Measurements from ENCODE around the gene ZBED1.
"Not testable (repeated sequence)": the region's sequence is repeated elsewhere in the genome, so short reads cannot be mapped to it uniquely, and the experiment has no call there.

ZBED1 gene

DNA sequence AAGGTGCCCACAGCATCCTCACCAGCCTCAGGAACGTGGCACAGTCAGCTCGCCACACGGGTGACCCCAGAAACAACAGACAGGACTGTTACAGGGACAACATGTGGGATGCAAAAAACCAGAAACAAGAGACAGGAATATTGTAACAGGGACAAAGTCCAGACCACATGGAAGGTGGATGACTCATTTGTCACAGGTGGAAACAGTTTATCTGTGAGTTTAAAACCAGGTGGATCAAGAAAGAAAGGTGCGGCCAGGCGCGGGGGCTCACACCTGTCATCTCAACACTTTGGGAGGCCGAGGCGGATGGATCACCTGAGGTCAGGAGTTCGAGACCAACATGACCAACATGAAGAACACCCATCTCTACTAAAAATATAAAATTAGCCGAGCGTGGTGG, 23.5 kb downstream of the ZBED1 start:
- H3K4me1 ChIP-seq (ENCODE audit: control insufficient read depth, insufficient read depth, low read length); H3K27me3 ChIP-seq (ENCODE audit: control insufficient read depth, insufficient read depth, low read length); H3K9ac ChIP-seq (ENCODE audit: low read length); H3K9me3 ChIP-seq (ENCODE audit: control insufficient read depth, low read length); H3K4me3 ChIP-seq (ENCODE audit: low read length); H3K36me3 ChIP-seq (ENCODE audit: control insufficient read depth, insufficient read depth, low read length): not testable (repeated sequence)

DNA sequence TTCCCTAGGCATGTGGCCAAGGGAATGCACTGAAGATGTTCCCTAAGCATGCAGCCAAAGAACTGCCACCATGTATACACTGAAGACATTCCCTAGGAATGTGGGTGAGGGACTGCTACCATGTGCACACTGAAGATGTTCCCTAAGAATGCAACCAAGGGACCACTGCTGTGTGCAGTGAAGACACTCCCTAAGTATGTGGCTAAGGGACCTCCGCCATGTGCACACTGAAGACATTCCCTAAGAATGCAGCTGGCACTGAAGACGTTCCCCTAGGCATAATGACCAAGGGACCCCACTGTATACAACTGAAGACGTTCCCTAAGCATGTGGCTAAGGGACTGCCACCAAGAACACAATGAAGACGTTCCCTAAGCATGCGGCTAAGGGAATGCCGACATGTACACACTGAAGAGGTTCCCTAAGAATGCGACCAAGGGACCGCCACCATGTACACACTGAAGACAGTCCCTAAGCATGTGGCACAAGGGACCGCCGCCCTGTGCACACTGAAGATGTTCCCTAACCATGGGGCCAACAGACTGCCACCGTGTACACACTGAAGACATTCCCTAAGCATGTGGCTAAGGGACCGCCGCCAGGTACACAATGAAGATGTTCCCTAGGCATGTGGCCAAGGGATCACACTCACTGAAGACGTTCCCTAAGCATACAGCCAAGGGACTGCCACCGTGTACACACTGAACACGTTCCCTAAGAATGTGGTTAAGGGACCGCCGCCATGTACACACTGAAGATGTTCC, 25.6 kb downstream of the ZBED1 start:
- no peaks in the 10 kb centered on the region for H3K36me3 ChIP-seq (ENCODE audit: control insufficient read depth, insufficient read depth, low read length)
- no peaks in the 10 kb centered on the region for H3K27me3 ChIP-seq (ENCODE audit: control insufficient read depth, insufficient read depth, low read length)
- H3K4me3 ChIP-seq (ENCODE audit: low read length), result no peak overlapping the region
- no peaks in the 10 kb centered on the region for H3K9me3 ChIP-seq (ENCODE audit: control insufficient read depth, low read length)
- no peak overlapping the region for H3K9ac ChIP-seq (ENCODE audit: low read length)
- H3K4me1 ChIP-seq (ENCODE audit: control insufficient read depth, insufficient read depth, low read length), result peaks cover 9% of the 10 kb centered on the region

DNA sequence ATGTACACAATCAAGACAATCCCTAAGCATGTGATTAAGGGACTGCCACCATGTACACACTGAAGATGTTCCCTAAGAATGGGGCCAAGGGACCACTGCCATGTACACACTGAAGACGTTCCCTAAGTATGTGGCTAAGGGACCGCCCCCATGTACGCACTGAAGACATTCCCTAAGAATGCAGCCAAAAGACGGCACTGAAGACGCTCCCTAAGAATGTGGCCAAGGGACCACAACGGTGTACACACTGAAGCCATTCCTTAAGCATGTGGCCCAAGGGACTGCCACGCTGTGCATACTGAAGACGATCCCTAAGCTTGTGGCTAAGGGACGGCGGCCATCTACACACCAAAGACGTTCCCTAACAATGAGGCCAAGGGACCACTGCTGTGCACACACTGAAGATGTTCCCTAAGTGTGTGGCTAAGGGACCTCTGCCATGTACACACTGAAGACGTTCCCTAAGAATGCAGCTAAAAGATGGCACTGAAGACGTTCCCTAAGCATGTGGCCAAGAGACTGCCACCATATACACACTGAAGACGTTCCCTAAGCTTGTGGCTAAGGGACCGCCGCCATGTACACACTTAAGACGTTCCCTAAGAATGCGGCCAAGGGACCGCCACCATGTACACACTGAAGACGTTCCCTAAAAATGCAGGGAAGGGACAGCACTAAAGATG, 26.4 kb downstream of the ZBED1 start:
- Histone ChIP-seq H3K4me1 (ENCODE audit: control insufficient read depth, insufficient read depth, low read length) (peaks cover 9% of the 10 kb centered on the region), H3K4me3 (ENCODE audit: low read length) (no peak overlapping the region), H3K36me3 (ENCODE audit: control insufficient read depth, insufficient read depth, low read length) (no peaks in the 10 kb centered on the region), H3K9ac (ENCODE audit: low read length) (no peak overlapping the region), H3K27me3 (ENCODE audit: control insufficient read depth, insufficient read depth, low read length) (no peaks in the 10 kb centered on the region), H3K9me3 (ENCODE audit: control insufficient read depth, low read length) (no peaks in the 10 kb centered on the region)

DNA sequence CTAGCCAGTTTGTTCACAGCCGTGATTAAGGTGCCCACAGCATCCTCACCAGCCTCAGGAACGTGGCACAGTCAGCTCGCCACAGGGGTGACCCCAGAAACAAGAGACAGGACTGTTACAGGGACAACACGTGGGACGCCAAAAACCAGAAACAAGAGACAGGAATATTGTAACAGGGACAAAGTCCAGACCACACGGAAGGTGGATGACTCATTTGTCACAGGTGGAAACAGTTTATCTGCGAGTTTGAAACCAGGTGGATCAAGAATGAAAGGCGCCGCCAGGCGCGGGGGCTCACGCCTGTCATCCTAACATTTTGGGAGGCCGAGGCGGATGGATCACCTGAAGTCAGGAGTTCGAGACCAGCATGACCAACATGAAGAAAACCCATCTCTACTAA, 27.7 kb downstream of the ZBED1 start:
- H3K9me3 ChIP-seq (ENCODE audit: control insufficient read depth, low read length), result not testable (repeated sequence)

DNA sequence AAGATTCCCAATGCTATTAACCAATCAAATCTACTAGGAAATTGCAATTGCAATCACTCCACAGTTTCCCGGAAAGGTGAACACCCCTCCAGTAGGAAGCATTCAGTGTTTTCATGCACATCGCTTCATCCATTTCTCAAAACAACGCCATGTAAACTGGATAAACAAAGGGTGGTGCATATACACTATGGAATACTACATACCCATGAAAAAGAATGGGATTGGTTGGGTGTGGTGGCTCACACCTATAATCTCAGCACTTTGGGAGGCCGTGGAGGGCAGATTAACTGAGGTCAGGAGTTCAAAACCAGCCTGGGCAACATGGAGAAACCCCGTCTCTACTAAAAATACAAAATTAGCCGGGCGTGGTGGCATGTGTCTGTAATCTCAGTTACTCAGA, 29.1 kb downstream of the ZBED1 start:
- H3K27me3 ChIP-seq (ENCODE audit: control insufficient read depth, insufficient read depth, low read length), result no peaks in the 10 kb centered on the region
- no peaks in the 10 kb centered on the region for H3K9me3 ChIP-seq (ENCODE audit: control insufficient read depth, low read length)
- H3K9ac ChIP-seq (ENCODE audit: low read length), result no peak overlapping the region
- peaks cover 6% of the 10 kb centered on the region for H3K4me1 ChIP-seq (ENCODE audit: control insufficient read depth, insufficient read depth, low read length)
- no peak overlapping the region for H3K4me3 ChIP-seq (ENCODE audit: low read length)
- H3K36me3 ChIP-seq (ENCODE audit: control insufficient read depth, insufficient read depth, low read length), result no peaks in the 10 kb centered on the region

More for the DNA sequence above, 27.7 kb downstream of the ZBED1 start:
- not testable (repeated sequence) for H3K4me1 ChIP-seq (ENCODE audit: control insufficient read depth, insufficient read depth, low read length); H3K4me3 ChIP-seq (ENCODE audit: low read length); H3K9ac ChIP-seq (ENCODE audit: low read length); H3K27me3 ChIP-seq (ENCODE audit: control insufficient read depth, insufficient read depth, low read length); H3K36me3 ChIP-seq (ENCODE audit: control insufficient read depth, insufficient read depth, low read length)

DNA sequence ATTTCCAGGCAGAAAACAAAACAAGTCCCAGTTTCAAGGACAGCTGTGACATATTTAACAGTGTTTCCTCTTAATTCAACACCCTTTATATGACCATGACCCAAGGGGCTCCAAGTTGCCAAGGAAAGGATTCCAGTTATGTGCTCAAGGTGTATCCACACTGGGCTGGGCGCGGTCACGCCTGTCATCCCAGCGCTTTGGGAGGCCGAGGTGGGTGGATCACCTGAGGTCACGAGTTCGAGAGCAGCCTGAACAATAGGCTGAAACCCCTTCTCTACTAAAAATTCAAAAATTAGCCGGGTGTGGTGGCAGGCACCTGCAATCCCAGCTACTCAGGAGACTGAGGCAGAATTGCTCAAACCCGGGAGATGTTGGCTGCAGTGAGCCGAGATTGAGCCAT, 29.6 kb downstream of the ZBED1 start:
- not testable (repeated sequence) for H3K4me3 ChIP-seq (ENCODE audit: low read length); H3K9ac ChIP-seq (ENCODE audit: low read length); H3K36me3 ChIP-seq (ENCODE audit: control insufficient read depth, insufficient read depth, low read length); H3K4me1 ChIP-seq (ENCODE audit: control insufficient read depth, insufficient read depth, low read length); H3K9me3 ChIP-seq (ENCODE audit: control insufficient read depth, low read length); H3K27me3 ChIP-seq (ENCODE audit: control insufficient read depth, insufficient read depth, low read length)

DNA sequence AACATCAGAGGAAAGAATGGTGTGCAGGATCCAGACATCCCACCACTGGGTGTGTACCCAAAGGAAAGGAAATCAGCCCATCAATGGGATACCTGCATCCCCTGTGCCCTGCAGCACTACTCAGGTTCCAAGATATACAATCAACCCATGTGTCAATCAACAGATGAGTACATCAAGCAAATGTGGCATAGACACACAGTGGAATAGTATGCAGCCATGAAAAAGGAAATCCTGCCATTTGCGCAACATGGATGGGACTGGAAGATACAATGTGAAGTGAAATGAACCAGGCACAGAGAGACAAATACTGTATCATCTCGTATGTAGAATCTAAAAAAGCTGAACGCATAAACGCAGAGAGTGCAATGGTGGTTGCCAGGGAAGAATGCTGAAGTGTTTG, 30.9 kb downstream of the ZBED1 start:
- H3K4me3 ChIP-seq (ENCODE audit: low read length); H3K36me3 ChIP-seq (ENCODE audit: control insufficient read depth, insufficient read depth, low read length); H3K9me3 ChIP-seq (ENCODE audit: control insufficient read depth, low read length); H3K9ac ChIP-seq (ENCODE audit: low read length); H3K27me3 ChIP-seq (ENCODE audit: control insufficient read depth, insufficient read depth, low read length); H3K4me1 ChIP-seq (ENCODE audit: control insufficient read depth, insufficient read depth, low read length): not testable (repeated sequence)

DNA sequence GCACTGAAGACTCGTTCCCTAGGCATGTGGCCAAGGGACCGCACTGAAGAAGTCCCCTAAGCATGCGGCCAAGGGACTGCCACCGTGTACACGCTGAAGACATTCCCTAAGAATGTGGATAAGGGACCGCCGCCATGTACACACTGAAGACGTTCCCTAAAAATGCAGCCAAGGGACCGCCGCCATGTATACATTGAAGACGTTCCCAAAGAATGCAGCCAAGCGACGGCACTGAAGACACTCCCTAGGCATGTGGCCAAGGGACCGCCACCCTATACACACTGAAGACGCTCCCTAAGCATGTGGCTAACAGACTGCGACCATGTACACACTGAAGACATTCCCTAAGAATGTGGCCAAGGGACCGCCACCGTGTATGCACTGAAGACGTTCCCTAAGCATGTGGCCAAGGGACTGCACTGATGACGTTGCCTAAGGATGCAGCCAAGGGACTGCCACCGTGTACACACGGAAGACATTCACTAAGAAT, 31.5 kb downstream of the ZBED1 start:
- Histone ChIP-seq H3K4me1 (ENCODE audit: control insufficient read depth, insufficient read depth, low read length) (peaks cover 4% of the 10 kb centered on the region), H3K27me3 (ENCODE audit: control insufficient read depth, insufficient read depth, low read length) (no peaks in the 10 kb centered on the region), H3K9me3 (ENCODE audit: control insufficient read depth, low read length) (no peaks in the 10 kb centered on the region), H3K9ac (ENCODE audit: low read length) (no peak overlapping the region), H3K4me3 (ENCODE audit: low read length) (no peak overlapping the region), H3K36me3 (ENCODE audit: control insufficient read depth, insufficient read depth, low read length) (no peaks in the 10 kb centered on the region)

DNA sequence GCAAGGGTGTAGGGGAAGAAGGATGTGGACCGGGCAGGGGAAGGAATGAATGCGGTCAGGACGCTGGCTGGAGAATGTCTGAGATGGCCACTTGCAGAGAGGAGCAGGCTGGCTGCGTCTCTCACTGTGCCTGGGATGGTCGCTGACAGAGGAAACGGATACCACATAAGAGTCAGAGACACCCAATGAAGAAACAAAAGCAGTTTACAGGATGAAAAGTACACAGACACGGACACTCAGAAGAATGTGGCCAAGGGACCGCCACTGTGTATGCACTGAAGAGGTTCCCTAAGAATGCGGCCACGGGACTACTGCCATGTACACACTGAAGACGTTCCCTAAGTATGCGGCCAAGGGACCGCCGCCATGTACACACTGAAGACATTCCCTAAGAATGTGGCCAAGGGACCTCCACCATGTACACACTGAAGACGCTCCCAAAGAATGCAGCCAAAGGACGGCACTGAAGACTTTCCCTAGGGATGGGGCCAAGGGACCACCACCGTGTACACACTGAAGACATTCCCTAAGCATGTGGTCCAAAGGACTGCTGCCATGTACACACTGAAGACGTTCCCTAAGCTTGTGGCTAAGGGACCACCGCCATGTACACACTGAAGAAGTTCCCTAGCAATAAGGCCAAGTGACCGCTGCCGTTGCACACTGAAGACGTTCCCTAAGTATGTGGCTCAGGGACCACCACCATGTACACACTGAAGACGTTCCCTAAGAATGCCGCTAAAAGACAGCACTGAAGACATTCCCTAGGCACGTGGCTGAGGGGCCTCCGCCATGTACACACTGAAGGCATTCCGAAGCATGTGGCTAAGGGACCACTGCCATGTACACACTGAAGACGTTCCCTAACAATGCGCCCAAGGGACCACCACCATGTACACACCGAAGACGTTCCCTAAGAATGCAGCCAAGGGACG, 32.2 kb downstream of the ZBED1 start:
- Histone ChIP-seq H3K36me3 (ENCODE audit: control insufficient read depth, insufficient read depth, low read length) (no peaks in the 10 kb centered on the region), H3K4me3 (ENCODE audit: low read length) (no peak overlapping the region), H3K27me3 (ENCODE audit: control insufficient read depth, insufficient read depth, low read length) (no peaks in the 10 kb centered on the region), H3K9ac (ENCODE audit: low read length) (no peak overlapping the region), H3K4me1 (ENCODE audit: control insufficient read depth, insufficient read depth, low read length) (no peaks in the 10 kb centered on the region), H3K9me3 (ENCODE audit: control insufficient read depth, low read length) (no peaks in the 10 kb centered on the region)

DNA sequence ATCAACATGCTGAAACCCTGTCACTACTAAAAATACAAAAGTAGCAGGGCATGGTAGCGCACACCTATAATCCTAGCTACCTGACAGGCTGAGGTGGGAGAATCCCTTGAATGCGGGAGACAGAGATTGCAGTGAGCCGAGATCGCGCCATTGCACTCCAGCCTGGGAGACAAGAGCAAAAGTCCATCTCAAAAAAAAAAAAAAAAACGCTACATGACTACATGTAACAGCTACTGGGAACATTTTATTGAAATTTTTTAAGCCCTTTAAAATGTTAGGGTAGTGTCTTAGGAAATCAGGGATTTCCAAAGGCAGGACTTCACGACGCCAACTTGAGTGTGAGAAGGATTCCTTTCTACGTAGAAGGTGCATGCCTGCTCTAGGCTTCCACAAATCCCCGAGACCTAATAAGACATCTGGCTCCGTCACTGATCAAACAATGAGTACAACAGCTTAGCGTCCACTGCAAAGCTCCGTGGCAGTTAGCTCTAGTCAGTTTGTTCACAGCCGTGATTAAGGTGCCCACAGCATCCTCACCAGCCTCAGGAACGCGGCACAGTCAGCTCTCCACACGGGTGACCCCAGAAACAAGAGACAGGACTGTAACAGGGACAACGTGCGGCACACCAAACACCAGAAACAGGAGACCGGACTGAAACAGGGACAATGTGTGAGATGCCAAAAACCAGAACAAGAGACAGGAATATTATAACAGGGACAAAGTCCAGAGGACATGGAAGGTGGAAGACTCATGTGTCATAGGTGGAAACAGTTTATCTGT, 33.7 kb downstream of the ZBED1 start:
- Histone ChIP-seq H3K9me3 (ENCODE audit: control insufficient read depth, low read length) (no peaks in the 10 kb centered on the region), H3K4me3 (ENCODE audit: low read length) (no peak overlapping the region), H3K4me1 (ENCODE audit: control insufficient read depth, insufficient read depth, low read length) (no peaks in the 10 kb centered on the region), H3K9ac (ENCODE audit: low read length) (no peak overlapping the region), H3K27me3 (ENCODE audit: control insufficient read depth, insufficient read depth, low read length) (no peaks in the 10 kb centered on the region), H3K36me3 (ENCODE audit: control insufficient read depth, insufficient read depth, low read length) (no peaks in the 10 kb centered on the region)

DNA sequence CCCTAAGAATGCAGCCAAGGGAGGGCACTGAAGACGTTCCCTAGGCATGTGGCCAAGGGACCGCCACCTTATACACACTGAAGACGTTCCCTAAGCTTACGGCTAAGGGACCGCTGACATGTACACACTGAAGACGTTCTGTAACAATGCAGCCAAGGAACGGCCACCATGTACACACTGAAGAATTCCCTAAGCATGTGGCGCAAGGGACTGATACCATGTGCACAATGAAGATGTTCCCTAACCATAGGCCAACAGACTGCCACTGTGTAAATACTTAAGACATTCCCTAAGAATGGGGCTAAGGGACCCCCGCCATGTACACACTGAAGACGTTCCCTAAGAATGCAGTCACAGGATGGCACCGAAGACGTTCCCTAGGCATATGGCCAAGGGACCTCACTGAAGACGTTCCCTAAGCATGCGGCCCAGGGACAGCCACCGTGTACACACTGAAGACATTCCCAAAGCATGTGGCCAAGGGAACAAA, 36.1 kb downstream of the ZBED1 start:
- no peaks in the 10 kb centered on the region for H3K36me3 ChIP-seq (ENCODE audit: control insufficient read depth, insufficient read depth, low read length)
- H3K9ac ChIP-seq (ENCODE audit: low read length), result no peak overlapping the region
- H3K4me1 ChIP-seq (ENCODE audit: control insufficient read depth, insufficient read depth, low read length), result no peaks in the 10 kb centered on the region
- no peak overlapping the region for H3K4me3 ChIP-seq (ENCODE audit: low read length)
- H3K27me3 ChIP-seq (ENCODE audit: control insufficient read depth, insufficient read depth, low read length), result no peaks in the 10 kb centered on the region
- no peaks in the 10 kb centered on the region for H3K9me3 ChIP-seq (ENCODE audit: control insufficient read depth, low read length)

Measured in mucosa of stomach (tissue), 1 donor.